ENCODE results near the gene INF2.

GRCh38 chr14:104703269-104703668 is 13.9 kb downstream of the INF2 start:
- no peak for TF ChIP-seq CTCF (IDR thresholded peaks at IDR 0.05)
- TF ChIP-seq POLR2A (IDR thresholded peaks at IDR 0.05): no peak

Measured in right lobe of liver (tissue), 4 donors.